ENCODE data around the gene GDI1.
"Not testable (repeated sequence)": the region's sequence is repeated elsewhere in the genome, so short reads cannot be mapped to it uniquely, and the experiment has no call there.

GDI1 gene

DNA sequence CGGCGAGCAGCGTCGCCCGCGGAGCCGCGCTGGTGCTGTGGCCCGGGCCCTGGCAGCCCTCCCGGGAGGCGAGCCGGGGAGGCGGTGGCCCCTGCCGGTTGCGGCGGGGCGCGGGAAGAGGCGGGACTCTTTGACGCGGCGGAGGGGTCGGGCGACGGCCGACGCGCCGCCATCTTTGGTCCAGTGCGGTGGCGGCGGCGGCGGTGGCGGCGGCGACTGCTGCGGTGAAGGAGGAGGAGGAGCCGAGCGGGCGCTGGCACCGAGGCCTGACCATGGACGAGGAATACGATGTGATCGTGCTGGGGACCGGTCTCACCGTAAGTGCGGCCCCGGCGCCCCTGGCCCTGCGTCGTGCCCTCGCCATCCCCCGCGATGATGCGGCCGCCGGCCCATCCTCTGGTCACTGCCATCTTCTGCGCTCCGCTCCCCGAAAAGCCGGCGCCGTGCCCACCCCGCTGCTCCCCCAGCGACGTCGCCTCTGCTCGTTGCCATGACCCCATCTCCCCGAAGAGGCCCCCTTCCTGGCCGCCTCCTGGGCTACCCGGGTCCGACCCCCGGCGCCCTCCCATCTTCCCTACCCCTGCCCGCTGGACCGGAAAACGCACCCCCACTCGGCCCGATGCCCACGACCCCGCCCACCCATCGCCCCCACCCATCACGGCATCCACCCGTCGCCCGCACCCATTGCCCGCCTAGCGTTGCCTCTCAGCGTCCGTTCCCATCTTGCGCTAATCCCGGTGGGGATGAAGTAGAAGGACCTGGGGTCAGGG, at the start of gene GDI1:
TSS of gene GDI1 (plus strand) at position 172 of the 770 bp plus-strand sequence. CDS start at position 273, 101 bp downstream.
- peak; percentile 34 for DNase-seq (ENCODE audit: low read depth)

DNA sequence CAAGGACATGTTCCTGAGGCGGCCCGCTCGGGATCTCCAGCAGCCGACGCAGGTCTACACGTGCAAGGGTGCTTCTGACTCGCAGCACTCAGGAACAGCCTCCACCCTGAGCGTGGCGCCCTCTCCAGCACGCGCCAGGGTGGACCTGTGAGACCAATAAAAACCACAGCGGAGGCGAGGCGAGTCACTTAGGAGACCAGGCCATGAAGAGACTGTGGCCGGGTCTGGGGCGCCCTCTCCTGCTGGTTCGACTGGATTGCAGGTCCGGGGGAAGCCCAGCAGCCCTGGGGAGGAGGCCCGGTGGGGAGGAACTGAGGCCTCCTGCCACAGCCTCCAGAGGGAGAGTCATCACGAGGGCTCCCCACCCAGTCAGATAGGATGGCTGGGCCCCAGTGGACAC, 48.9 kb upstream of the GDI1 start:
- DNase-seq (ENCODE audit: low read depth), result not testable (repeated sequence)

DNA sequence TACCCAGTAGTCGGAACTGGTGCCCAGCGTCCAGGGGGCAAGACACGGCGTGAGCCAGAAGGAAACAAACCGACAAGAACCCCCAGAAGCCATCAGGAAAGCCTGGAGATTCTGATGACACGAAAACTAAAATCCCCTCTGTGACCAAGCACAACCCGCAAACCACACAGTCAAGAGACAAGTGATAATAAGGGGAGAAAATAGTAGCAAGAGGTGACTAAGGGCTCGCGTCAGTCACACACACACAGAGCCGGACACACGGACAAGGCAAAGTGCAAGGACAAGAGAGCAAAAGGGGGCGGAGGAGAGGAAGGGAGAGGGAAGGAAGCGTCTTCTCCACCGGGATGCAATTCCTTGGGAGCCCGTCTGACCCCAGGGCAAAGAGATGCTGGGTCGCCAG, 48.3 kb upstream of the GDI1 start:
- not testable (repeated sequence) for DNase-seq (ENCODE audit: low read depth)

DNA sequence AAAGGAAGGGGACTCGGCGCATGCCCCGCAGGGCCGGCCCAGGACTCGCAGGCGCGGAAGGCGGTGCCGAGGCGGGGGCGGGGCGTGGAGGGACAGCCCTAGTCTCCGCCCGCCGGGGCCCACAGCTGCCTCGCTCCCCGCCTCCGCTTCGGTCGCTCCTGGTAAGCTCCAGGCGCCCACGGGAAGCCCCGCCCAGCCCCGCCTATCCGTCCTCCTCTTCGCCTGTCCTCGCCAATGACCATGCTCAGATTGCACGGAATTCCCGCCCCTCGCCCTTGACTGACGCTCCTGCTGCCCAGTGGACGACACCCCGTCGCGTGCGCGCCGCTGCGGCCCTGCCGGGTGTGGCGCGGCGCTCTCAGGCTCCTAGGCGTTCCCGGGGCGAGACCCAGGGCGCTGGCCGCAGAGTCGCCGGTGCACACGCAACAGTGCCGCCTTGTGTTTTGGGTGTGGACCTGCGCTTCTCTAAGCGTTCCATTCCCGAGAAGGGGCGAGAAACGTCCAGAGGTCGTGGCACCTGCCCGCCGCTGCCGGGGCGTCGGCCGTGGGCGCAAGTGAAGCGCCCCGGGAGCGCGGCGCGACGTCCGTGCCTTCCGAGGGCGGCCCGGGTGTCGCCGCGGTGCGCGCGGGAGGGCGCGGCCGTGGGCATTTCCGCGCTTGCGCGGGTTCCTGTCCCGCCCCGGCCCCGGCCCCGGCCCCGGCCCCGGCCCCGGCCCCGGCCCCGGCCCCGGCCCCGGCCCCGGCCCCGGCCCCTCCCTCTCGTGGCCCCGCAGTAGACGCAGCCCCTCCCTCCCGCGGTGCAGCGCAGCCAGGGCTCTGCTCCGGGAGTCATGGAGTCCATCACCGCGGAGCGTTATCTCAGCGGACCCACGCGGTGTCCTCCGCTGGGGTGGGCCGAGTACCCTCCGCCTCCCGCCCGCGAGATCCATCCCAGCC, 46.9 kb upstream of the GDI1 start:
- not testable (repeated sequence) for DNase-seq (ENCODE audit: low read depth)

DNA sequence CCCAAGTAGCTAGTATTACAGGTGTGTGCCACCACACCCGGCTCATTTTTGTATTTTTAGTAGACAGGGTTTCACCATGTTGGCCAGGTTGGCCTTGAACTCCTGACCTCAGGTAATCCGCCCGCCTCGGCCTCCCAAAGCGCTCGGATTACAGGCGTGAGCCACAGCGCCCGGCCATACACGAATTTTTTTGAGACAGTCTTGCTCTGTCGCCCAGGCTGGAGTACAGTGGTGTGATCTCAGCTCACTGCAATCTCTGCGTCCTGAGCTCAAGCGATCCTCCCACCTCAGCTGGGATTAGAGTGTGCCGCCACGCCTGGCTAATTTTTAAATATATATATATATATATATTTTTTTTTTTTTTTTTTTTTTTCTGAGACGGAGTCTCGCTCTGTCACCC, 40.6 kb upstream of the GDI1 start:
- not testable (repeated sequence) for DNase-seq (ENCODE audit: low read depth)

- DNase-seq (ENCODE audit: low read depth), result no peak
Observed at GRCh38 chrX:154396973-154397887, 39.7 kb upstream of the GDI1 start.

DNA sequence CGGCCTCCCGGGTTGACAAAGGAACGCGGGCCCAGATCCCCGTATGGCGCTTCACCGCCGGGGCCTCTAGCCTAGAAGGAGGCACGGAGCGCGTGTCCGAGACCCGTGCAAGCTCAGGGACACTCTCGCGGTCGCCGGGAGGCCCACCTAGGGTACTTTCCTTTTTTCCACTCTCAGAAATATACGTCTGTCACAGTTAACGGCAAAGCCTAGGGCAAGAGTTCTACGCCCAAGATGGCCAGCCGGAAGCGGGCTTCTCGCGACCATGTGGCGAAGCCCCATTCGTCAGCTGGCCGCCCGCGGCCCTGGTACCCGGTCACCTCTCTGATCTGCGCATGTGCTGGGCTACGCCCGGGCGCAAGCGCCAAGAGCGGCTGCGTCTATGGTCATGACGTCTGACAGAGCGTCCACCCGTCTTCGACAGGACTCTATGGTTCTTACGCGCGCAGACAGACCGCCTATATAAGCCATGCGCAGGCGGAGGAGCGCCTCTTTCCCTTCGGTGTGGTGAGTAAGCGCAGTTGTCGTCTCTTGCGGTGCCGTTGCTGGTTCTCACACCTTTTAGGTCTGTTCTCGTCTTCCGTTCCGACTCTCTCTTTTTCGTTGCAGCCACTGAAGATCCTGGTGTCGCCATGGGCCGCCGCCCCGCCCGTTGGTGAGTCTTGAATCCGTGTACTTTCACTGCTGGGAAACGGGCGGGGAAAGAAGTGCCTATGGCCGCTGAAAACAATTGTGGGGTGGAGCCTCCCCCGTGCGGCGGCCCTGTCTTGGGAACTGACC, 38.9 kb upstream of the GDI1 start, which contains the start of gene RPL10:
TSS of gene RPL10 (plus strand) at position 490 of the 780 bp plus-strand sequence. CDS start at position 633, 143 bp downstream.
- DNase-seq (ENCODE audit: low read depth), result peak; percentile 87

DNA sequence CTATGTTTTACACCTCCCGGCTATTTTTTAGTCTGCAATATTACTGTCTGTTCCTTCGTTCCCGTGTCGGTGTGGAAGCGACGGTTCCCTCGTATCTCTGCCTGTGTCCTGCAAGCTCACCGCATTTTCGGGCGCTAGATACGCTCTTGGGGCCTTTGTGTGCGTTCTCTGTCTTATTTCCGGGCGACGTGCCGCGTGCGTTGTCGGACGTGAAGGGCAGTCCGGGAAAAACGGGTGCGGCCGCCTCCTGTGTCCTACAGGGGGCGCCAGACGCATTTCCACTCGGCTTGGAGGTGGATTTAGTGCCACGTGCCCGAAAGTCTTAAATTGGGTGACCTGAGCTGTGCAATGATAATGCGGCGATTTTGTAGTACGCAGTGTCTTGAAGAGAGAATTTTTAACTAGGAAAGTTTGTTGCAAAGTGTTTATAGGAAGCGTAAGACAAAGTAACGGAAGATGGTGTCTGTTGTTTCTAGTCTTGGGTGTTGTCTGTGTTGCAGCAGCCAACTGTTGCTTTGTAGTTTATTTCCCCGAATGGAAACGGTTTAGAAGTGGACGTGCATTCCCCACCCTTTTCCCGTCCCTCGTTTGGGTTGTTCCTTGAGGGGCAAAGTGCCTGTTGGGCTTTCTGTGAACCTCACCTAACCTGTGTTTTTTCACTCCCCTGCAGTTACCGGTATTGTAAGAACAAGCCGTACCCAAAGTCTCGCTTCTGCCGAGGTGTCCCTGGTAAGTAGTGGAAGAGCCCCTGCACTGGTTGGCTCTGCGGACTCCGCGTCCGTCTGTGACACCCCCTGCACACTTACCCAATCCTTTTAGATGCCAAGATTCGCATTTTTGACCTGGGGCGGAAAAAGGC, 38.1 kb upstream of the GDI1 start:
- peak; percentile 75 for DNase-seq (ENCODE audit: low read depth)

DNA sequence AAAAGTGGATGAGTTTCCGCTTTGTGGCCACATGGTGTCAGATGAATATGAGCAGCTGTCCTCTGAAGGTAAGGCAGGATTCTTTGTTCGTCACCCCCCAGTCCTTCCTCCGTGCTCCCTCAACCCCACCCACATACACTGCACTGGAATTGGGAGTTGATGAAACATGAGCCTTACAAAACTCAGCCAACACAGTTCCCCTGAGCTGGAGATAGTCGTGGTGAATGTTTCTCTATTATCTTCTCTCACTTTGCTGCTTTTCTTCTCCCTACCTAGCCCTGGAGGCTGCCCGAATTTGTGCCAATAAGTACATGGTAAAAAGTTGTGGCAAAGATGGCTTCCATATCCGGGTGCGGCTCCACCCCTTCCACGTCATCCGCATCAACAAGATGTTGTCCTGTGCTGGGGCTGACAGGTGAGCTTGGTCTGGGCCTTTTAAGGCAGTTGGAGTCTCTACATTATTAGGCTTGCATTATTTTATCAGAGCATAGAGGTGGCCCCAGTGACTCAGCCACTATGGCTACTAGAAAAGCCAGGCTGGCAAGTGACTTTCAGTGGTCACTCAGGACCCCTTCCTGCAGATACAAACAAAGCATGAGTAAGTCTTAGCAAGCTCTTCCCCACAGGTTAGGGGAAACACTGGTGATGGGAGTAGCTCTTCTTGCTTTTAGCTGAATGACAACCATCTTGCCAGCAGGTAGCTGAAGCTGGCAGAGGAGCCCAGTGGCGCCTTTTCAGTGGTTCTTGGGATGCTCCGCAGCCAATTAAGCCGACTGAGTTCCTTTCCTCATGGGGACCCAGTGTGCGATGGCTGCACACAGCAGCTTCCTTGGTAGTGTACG, 37.2 kb upstream of the GDI1 start:
- DNase-seq (ENCODE audit: low read depth), result no peak

- DNase-seq (ENCODE audit: low read depth), result not testable (repeated sequence)
Observed at GRCh38 chrX:154400369-154400817, 36.6 kb upstream of the GDI1 start.

- no peak for DNase-seq (ENCODE audit: low read depth)
Observed at GRCh38 chrX:154401045-154401799, 35.7 kb upstream of the GDI1 start.

DNA sequence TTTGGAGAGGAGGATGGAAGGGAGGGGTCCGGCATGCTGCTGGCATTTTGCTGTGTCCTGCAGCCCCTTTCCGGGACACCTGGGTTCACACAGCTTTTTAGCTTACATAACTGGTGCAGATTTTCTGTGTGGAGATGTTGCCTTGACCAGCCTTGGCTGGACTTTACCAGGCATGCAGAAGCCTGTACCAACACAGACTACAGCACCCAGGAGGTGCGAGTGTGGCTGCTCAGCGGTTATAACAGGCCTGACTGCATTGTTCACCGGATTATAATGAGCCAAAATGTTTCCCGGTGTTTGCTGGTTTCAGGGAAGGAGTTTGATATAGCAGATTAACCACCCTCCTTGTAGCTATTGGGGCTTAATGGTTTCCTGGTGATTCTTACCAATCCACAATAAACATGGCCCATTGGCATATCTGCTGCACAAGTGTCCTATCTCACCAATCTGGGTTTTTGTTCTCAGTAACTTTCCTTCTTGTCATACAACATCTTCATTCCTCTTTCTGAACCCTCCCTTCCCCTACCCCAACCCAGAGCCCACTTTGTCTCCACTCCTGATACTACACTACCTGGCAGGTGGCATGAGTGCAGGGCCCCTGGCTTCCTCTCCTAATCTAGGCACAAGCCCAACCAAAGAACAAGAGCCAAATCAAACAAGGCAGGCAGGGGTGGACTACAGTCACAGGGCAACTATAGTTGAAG, 34.9 kb upstream of the GDI1 start:
- DNase-seq (ENCODE audit: low read depth), result no peak

- DNase-seq (ENCODE audit: low read depth), result no peak
Observed at GRCh38 chrX:154402622-154403127, 34.3 kb upstream of the GDI1 start.

DNA sequence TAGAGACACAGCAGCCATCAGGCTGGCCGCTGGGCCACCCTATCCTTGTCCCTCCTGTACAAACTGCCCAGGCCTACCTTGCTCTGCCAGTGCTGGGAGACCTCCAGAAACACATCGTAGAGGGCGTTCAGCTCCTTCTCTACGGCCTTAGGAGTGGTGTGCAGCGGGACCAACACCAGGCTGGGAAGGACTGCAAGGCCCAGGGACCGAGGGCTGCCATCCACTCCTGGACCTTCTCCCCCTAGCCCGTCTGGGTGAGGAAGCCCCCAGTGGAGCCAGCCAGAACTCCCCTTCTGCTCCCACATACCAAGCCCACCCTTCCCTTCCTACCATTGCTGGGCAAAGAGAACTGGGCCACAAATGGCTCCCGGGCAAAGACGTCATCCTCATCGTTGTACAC, 33.8 kb upstream of the GDI1 start:
- DNase-seq (ENCODE audit: low read depth), result no peak

- no peak for DNase-seq (ENCODE audit: low read depth)
Observed at GRCh38 chrX:154403858-154404257, 33.1 kb upstream of the GDI1 start.

DNA sequence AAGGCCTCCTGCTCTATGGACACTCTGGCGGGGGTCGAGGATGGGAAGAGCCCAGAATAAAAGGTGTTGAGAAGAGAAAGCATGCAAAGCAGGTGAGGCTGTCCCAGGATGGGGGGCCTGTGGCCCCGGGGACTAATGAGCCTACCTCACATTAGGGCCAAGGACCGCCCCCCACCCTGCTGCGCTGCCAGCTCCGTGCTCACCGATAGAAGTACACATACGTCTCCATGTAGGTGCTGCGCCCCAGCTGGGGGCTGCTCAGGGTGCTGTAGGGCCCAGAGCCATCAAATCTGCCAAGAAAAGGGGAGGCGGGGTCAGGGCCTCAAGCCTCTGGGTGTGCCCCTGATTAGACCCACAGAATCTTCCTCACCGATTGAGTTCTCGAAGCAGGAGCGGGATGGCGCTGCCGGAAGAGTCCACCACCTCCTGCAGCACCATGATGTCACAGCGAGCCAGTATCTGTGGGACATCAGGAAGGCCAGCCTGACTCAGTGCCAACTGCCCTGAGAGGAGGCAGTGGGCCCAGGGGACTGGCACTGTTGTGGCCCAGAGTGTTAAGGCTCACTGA, 32.2 kb upstream of the GDI1 start:
- DNase-seq (ENCODE audit: low read depth), result no peak

GRCh38 chrX:154408659-154409221, 28.2 kb upstream of the GDI1 start:
- no peak for DNase-seq (ENCODE audit: low read depth)

All from activated T-cell treated with anti-CD3 and anti-CD28 coated beads for 24 hours (primary cell).